ENCODE results near the gene HUS1.
A peak's percentile ranks its signal among the peaks of the same experiment; 100 is the strongest.

DNA sequence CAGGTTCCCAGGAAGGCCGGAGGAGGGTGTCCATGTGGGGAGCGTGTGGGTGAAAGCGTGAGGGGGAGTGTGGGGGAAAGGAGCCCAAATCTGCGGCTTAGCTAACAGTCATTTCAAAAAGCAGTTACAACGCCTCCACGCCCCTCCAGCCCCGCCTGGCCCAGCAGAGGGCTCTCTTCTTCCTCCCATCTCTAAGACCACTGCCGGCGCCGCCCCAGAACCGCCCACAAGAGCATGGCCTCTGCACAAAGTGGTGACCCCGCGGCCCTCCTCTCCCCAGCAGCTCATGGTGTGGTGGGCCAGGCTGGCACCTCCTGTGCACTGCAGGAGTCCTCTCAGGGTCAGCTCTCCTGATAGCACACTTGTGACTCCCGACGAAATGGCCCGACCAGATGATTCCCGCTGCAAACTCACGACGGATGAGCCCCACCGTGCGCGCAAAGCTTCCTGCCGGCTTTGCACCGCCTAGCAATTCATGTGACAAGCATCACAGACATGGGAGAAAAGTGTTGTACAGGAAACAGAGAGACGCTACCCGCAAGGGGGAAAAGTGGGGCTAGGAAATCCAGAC, 12.4 kb upstream of the HUS1 start:
- TF ChIP-seq, protein P1, sequence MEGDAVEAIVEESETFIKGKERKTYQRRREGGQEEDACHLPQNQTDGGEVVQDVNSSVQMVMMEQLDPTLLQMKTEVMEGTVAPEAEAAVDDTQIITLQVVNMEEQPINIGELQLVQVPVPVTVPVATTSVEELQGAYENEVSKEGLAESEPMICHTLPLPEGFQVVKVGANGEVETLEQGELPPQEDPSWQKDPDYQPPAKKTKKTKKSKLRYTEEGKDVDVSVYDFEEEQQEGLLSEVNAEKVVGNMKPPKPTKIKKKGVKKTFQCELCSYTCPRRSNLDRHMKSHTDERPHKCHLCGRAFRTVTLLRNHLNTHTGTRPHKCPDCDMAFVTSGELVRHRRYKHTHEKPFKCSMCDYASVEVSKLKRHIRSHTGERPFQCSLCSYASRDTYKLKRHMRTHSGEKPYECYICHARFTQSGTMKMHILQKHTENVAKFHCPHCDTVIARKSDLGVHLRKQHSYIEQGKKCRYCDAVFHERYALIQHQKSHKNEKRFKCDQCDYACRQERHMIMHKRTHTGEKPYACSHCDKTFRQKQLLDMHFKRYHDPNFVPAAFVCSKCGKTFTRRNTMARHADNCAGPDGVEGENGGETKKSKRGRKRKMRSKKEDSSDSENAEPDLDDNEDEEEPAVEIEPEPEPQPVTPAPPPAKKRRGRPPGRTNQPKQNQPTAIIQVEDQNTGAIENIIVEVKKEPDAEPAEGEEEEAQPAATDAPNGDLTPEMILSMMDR (IDR thresholded peaks at IDR 0.05; ENCODE audit: low read length), result peak; percentile 62
- no peak for TF ChIP-seq EZH2 (optimal IDR thresholded peaks at IDR 0.05; ENCODE audit: low read depth, low read length)
- TF ChIP-seq EZH2phosphoT487 (IDR thresholded peaks at IDR 0.05; ENCODE audit: low read length), result no peak
